DMS114 treated with DMSO at 0.1 percent for 48 hours (cell line): ENCODE measurements around the gene SMAD6.

ENCODE experiments used
- DNase-seq: peaks from one replicate; lab custom pipeline; 2025; ENCODE audit not compliant: unreplicated experiment; lab: John Stamatoyannopoulos, UW

Gene SMAD6

GRCh38 chr15:66702787-66703539, 927 bp downstream of the SMAD6 start:
- DNase-seq: no peak

- no peak for DNase-seq
Measured at GRCh38 chr15:66703540-66703941, 1.5 kb downstream of the SMAD6 start.

GRCh38 chr15:66704019-66704802, 2.2 kb downstream of the SMAD6 start:
- no peak for DNase-seq

- no peak for DNase-seq
Measured at GRCh38 chr15:66704803-66705153, 2.7 kb downstream of the SMAD6 start.

- DNase-seq: no peak
Measured at GRCh38 chr15:66705277-66706146, 3.5 kb downstream of the SMAD6 start.

- DNase-seq: peak; percentile 26
Measured at GRCh38 chr15:66706225-66706732, 4.2 kb downstream of the SMAD6 start.

- no peak for DNase-seq
Measured at GRCh38 chr15:66706840-66707239, 4.8 kb downstream of the SMAD6 start.

- peak; percentile 60 for DNase-seq
Measured at GRCh38 chr15:66707310-66708082, 5.5 kb downstream of the SMAD6 start.

GRCh38 chr15:66708389-66708788, 6.4 kb downstream of the SMAD6 start:
- DNase-seq: no peak

- DNase-seq: no peak
Measured at GRCh38 chr15:66709884-66710283, 7.8 kb downstream of the SMAD6 start.

- no peak for DNase-seq
Measured at GRCh38 chr15:66711260-66711659, 9.2 kb downstream of the SMAD6 start.

- no peak for DNase-seq
Measured at GRCh38 chr15:66711862-66712261, 9.8 kb downstream of the SMAD6 start.

GRCh38 chr15:66713843-66714508, 11.9 kb downstream of the SMAD6 start:
- no peak for DNase-seq

- DNase-seq: no peak
Measured at GRCh38 chr15:66714543-66714981, 12.5 kb downstream of the SMAD6 start.

- no peak for DNase-seq
Measured at GRCh38 chr15:66715181-66715624, 13.2 kb downstream of the SMAD6 start.

- no peak for DNase-seq
Measured at GRCh38 chr15:66715720-66716655, 14.0 kb downstream of the SMAD6 start.

- no peak for DNase-seq
Measured at GRCh38 chr15:66716656-66717020, 14.6 kb downstream of the SMAD6 start.

GRCh38 chr15:66718220-66718988, 16.4 kb downstream of the SMAD6 start:
- no peak for DNase-seq
